Activated CD4-positive, alpha-beta T cell treated with anti-CD3 and anti-CD28 coated beads for 48 hours (primary cell): ENCODE measurements around the gene COLEC12.
A peak's percentile ranks its signal among the peaks of the same experiment; 100 is the strongest.
"Not testable (repeated sequence)": the region's sequence is repeated elsewhere in the genome, so short reads cannot be mapped to it uniquely, and the experiment has no call there.

Source experiments
- DNase-seq: peaks from one replicate; pipeline ENCODE4 v3.0.0-alpha.2; 2020

COLEC12 gene

DNA sequence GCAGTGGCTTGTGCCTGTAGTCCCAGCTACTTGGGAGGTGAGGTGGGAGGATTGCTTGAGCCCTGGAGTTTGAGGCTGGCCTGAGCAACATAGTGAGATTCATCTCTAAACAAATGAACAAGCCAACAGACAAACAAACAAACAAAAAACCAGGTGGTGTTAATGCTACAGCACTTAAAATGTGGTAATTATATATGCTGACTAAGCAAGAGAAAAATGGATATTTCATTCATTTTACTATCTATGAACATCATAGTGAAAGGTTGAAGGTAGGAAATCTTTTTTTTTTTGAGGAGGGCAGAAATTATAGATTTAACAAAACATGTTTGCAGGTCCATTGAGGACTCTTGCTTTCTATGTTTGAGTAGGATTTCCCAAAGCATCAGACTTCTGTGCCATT is 190.5 kb downstream of the COLEC12 start:
- no peak for DNase-seq

DNA sequence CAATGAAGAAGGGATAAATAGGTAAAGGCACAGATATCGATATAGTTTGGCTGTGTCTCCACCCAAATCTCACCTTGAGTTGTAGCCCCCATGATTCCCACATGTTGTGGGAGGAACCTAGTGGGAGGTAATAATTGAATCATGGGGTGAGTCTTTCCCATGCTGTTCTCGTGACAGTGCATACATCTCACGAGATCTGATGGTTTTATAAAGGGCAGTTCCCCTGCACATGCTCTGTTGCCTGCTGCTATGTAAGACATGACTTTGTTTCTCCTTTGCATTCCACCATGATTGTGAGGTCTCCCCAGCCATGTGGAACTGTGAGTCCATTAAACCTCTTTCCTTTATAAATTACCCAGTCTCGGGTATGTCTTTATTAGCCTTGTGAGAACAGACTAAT is 192.4 kb downstream of the COLEC12 start:
- not testable (repeated sequence) for DNase-seq

DNA sequence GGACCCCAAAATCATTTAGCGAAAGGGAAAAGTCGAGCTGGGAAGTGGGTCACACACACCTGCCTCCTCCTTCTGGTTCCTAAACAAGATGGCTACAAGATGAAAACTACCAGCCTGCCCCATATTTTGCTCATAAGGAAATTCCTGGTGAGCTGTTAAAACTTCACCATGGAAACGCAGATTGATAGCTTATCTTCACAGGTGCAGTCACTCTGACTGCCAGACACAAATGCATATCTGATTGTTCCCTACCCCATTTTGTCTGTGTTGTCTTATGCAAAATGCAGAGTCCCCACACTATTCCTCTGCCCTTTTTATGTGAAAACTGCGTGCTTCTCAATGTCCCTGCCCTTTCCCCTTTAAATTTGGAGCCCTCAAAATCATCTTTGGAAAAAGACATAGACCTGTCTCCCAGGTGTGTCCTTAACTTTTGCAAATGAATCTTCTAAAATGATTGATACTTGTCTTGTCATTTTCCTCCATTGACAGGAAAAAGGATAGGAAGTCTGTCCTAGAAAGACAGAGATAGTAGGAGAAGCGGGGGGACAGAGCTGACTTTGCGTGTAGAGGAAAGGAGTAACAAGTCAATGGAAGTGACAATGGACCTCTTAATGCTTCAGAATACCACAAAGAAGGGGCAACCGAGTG is 193.8 kb downstream of the COLEC12 start:
- no peak for DNase-seq

DNA sequence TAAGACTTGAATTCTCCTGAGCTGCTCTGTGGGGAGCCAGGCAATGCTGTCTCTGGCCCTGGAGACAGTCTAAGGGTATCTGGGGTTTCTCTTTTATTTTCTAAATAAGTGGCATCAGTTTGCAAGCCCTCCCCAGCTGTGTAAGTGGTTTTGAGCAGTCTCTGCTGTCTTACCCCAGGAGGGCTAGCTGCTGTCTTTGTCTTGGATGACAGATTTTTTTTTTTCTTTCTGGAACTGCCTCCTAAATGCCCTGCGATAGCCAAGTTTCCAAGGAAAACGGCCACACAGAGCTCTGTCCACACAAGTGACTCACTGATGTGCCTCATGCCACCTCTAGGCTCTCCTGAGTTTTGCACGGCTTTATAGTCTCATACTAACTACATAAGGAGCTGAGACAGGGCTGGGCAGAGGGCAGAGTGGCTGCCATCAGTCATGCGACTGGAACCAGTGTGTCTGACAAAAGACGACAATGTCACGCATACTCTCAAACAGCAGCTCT is 195.4 kb downstream of the COLEC12 start:
- no peak for DNase-seq

DNA sequence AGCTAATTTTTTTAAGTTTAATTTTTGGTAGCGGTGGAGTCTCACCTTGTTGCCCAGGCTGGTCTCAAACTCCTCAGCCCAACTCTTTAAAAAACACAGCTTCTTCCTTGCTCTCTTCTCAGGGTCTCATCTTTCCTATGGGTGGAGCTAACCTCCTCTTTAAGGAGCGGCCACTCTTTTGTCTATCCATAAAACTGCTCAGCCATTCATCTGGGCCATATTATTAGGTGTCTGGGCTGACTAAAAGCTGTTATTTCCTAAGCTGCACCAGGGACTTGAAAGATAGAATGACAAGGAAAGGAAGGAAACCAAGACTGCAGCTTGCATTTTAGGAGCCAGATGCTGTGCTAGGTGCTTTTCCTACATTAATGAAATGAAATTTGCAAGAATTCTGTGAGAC is 196.9 kb downstream of the COLEC12 start:
- no peak for DNase-seq

DNA sequence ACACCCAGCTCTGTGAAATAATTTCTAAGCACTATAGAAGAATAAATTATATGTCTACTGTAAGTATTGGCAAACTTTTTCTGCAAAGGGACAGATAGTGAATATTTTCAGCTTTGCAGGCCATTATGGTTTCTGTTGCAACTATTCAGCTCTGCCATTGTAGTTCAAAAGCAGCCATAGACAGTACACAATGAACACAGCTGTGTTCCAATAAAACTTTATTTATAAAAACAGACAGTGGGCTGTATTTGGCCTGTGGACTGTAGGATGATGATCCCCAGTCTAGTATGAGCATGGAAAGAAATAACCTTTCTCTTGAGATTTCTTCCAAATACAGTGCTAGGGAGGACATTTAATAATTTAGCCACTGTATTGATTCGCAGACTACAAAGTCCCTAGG is 197.5 kb downstream of the COLEC12 start:
- DNase-seq, result no peak

DNA sequence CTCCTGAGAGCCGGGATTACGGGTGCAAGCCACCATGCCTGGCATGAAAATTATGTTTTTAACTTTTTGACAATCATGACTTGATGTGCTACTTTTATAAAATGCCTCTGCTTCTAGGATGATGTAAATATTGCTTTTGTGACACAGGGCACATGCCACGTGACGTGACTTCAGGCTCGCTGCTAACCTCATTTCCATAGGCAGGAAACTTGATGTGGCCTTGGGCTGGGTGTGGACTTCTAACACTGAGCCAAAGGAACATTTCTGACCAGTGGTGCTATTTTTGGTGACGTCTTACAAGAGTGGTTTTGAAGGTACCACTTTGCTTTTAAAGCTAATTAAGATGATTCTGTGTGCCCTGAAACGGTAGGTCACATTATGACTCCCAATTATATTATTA is 198.4 kb downstream of the COLEC12 start:
- no peak for DNase-seq

DNA sequence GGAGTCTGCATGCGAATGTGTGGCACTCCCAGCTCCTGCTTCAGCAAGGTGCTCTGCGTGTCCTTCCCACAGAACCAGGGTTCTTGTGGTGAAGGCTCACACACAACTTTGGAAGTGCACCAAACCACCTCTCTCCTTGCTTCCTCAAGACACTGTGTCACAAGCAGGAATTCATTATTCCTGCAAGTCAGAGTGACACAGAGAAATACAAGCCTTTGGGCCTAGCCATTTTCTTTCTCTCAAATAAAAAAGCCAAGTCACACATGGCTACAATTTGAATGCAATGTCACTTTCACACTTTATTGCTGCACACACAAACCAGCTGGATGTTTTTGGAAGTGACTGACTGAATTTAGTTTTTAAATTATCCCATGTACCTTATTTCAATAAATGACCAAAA is 202.6 kb downstream of the COLEC12 start:
- no peak for DNase-seq

DNA sequence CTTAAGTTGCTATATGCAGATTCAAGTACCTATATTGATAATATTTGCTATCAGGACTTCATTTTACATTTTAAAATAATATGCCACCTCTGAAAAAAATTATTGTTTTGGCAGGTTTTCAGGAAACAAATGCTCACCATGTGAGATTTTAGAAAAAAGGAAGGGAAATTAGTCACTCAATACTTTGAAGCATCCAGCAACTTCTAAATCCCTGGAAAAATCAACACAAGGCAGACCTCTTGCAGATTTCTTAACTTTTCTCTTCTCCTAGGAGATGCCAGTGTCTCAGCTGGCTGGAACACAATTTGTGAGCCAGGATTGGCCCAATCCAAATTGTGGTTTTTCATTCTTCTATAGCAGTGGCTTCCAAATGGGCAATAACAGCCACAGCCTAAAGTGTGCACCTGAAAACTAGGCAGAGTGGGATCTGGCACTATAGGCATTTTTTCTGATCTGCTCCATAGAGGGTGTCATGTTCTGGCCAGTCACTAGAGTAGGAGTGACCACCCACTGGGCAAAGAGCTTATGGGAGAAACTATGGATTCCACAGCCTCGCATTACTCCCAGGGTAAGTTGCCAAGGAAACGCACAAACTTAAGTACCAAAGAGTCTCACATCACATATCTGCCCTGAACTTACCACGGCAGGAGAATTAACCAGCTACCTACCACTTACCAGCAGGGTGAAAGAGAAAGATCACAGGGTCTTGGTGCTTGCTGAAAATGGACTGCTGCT is 204.6 kb downstream of the COLEC12 start:
- DNase-seq, result no peak

DNA sequence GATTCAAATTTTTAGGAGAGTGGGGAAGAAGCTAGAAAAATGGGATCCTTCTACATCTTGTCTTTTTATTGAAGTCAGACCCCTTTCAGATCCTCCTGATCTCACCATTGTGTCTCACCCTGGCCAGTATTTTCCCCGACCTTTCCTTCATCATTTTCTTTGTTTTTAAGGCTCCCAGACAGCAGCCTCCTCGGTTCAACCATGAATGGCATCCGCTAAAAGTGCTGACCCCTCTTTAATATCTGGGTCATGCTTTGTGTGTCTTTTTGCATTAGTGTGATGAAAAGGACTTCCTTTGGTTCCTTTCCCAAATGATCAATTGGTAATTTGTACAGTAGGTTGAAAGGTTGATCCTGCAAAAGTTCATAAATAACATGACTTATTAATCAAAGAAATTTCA is 205.9 kb downstream of the COLEC12 start:
- no peak for DNase-seq

DNA sequence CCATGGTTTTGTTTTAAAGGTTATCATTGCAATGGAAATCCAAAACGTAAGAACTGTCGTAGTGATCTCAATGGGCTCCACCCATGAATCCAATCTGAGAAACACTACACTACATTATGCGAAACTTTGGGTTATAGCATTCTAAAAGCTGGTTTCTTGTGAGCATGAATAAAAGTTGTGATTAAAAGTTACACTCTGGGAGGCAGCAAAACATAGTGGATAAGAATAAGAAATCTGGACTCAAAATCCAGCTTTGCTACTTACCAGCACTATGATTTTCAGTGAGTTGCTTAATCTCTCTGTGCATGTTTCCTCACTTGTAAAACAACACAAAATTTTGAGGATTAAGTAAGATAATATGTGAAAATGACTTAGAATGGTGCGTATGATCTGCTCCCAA is 207.0 kb downstream of the COLEC12 start:
- no peak for DNase-seq

DNA sequence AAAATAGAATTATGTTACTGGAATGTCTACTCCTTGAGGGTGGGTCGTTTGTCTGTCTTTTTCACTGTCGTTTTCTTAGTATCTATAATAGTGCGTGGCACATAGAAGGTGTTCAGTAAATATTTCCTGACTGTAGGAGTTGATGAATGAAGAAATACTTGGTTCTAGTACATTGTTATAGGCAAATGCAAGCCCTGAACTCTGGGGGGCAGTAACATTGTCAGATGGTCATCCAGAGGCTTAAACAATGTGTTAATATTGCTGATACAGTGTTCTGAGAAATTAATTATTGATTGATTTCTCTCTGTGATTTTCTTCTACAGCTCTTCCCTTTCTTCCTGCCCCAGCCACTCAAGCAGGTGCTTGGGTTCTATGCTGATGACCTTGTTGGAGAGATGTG is 208.2 kb downstream of the COLEC12 start:
- no peak for DNase-seq

DNA sequence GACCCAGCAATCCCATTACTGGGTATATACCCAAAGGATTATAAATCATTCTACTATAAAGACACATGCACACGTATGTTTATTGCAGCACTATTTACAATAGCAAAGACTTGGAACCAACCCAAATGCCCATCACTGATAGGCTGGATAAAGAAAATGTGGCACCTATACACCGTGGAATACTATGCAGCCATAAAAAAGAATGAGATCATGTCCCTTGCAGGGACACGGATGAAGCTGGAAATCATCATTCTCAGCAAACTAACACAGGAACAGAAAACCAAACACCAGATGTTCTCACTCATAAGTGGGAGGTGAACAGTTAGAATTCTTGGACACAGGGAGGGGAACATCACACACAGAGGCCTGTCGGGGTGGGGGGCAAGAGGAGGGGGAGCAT is 210.5 kb downstream of the COLEC12 start:
- DNase-seq, result not testable (repeated sequence)

DNA sequence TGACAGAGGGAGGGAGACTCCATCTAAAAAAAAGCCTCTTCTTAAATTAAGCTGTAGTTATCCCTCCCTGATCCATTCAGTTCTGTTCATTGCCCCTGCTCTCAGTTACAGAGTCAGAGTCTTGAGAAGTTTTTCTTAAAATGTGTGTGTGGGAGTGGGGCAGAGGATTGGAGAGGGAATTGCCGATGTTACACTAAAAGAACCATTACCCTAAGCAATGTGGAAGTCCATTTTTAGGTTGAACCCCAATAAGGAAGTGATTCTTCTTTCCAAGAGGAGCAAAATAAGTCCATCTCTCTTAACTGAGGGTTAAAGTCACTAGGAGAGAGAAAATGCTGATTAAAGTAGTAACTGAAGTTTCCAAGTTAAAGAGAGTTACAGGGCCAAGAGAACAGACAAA is 211.5 kb downstream of the COLEC12 start:
- no peak for DNase-seq

DNA sequence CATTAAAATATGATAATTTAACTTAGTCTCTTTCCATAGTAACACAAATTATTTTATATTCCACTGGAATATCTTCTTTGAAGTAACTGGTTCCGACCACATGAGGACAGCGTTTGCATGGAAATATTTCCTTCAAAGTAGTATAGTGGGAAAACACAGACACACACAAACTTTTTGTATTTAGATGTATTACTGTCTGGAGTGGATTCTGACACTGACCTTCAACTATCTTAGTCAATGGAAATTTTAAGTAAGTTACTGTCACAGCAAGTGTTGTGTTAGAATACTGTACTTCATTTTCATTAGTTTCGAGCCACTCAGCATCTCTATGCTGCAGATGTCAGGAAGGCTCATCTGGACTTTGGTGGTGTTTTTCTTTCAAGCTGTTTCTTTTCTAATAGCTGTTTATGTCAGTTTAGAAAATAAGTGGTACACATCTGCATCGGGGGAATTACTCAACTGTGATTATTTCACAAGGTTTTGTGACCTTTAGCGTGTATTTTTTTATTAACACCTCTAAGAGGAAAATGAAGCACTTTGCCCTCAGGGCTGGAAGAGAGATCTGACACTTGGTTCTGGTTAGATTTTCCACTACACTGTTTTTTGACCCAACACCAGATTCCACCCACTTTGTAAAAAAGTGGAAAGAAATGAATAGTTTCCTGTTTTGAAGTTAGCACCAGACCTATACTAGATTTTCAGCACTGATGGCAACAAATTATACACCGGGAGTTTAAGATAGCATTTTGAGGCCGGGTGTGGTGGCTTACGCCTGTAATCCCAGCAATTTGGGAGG is 213.8 kb downstream of the COLEC12 start:
- DNase-seq, result no peak

DNA sequence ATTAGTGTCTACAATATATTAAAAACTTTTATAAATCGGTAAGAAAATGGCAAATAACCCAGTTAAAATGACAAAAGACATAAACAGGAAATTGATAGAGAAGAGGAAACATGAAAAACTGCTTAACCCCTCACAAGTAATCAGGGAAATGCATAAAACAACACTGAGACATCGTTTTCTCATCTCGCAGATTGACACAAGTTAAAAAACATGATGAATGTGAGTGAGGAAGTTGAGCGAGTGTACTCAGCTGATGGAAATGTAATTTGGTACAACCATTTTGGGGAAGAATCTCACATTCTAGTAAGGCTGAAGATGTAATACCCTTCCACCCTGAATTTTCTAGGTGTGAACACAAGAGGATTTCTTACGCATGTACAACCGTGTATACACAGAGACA is 214.7 kb downstream of the COLEC12 start:
- DNase-seq, result no peak

DNA sequence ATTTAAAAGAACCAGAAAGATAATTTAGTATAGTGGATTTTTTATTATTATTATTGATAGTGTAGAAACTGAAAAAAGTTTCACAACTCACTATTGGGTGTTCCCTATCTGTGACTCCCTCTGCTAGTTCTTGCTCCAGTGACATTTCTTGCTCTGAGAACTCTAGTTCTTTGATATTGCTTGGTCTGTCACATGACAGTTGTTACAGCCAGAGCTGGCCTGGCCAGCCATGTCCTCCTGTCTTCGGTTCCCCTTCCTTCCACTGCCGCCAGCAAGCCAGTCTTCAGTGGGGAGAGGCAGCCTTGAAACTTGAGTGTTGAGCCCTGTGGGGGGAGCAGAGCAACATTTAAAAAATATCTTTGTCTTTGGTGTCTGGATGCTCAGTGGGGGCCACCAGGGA is 225.0 kb downstream of the COLEC12 start:
- no peak for DNase-seq

DNA sequence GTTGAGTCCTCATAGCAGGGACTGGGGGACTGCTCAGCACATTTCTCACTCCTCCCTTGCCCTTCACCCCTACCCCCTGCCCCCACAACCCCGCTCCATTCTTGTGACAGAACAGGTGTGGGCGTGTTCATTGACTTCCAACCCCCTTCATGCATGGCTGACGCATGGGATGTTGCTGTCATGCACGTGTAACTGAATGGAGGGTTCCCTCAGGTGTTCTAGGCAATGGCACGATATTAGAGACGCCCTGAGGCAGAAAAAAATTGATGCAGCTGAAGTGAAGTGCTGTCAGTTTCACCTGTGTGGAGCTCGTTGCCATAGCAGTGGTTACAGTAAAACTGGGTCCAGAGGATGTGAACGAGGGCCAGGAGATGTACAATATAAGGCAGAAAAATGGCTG is 226.2 kb downstream of the COLEC12 start:
- no peak for DNase-seq

DNA sequence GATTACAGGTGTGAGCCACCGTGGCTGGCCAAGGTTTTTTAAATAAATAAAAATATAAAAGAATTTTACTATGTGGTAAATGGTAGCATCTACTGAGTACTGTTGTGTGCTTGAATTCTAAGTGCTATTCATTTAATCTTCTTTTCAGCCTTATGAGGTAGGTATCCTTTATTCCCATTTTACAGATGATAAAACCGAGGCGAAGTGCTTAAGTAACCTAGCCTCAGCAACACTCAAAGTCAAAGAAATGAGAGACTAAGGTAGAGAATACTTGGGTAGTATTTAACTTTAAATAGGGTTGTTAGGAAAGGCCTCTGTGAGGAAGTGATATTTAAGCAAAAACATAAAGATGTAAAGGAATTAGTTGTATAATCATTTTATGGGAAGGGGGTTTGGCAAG is 227.0 kb downstream of the COLEC12 start:
- no peak for DNase-seq

DNA sequence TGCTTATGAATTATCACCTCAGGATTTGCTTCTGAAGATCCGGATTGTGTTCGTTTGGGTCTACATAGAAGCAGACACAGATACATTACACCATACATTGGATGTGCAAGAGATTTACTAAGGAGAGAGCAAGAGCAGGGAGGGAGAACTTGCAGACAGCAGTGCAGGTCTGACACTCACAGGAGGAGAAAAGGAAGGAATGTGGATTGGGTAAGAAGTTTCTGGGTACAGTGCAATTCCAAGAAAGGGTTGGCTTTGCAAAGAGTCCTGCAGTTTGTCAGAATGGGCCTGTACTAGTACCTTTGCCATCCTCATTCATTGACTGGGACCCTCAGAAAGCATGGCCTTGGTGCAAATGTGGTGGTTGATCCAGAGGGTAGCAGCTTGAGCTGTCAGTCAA is 227.9 kb downstream of the COLEC12 start:
- no peak for DNase-seq

DNA sequence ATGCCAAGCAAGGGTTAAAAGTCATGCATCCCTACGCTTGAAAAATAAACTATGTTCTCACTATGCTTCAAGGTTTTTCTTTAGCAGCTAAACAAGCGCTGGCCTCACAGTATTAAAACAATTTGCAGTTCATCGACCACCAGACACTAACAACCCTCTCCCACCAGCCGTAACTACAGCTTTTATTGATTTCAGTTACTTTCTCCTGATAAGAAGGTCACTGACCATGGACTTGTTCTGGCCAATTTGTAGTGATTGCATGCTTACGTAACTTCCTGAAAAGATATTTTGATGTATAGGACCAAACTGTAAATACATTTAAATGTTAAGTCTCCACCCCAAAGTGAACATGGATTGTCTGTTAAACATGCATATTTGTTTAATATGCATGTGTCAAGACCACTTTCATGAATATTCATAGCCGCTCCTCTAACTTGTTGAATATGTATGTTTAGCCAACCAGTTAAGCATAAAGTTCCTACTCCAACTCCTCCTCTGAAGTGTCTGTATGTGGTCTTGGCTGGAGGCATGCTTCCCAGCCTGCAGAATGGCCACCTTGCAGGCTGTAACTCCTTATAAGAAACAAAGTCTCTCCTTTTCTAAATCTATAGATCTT is 230.9 kb downstream of the COLEC12 start:
- no peak for DNase-seq

DNA sequence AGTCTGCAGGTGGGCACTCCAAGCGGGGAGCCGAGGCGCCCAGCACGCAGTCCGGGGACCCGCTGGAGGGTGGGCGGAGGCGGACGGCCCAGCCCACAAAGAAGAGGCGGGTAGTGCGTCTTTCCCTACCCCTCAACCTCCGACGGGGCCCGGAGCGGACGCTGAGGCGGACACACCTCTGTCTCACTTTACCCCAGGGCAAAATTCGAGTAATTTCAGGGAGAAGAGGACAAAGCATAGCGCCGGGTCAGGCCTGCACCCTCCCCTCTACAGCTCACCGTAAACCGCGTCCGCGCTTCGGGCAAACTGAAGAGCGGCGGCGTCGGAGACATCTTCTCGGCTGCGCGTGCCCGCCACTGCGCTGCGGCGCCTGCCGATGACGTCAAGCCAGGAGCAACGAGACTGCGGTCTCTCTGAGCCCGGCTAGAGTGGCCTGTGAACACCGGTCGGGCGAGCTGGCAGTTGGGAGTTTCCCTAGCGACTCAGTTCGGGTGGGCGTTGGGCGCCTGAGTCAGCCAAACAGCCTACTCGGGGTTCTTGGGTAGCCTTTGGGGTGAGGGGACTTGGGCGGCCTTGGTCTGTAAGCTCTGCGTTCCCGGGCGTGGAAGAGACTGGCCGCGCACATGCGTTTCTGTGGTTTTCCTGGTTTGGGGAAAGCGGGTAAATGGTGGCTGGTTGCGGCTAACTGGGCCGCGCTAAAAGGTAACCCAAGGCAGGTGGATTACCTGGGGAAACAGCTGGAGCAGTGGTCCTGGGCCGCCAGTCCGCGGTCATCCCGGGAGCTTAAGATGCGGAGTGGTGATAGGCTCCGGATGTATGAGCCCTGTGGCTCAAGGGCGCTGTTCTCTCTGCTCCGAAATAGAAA is 232.6 kb downstream of the COLEC12 start, which contains the start of gene THOC1:
Gene THOC1 (minus strand): TSS at position 360 of the 865 bp plus-strand sequence. CDS start 28 bp downstream, at position 332.
- DNase-seq, result peak; percentile 98
